ENCODE results near the gene SSR1.

GRCh38 chr6:7256785-7257184 is 56.2 kb downstream of the SSR1 start:
- no peak for TF ChIP-seq CTCF (conservative IDR thresholded peaks at IDR 0.05; ENCODE audit: low read length)
- TF ChIP-seq EZH2phosphoT487 (IDR thresholded peaks at IDR 0.05; ENCODE audit: borderline replicate concordance, low read depth, low read length): no peak

Data from OCI-LY7 (cell line).